Measurements from ENCODE around the gene TEAD1.

- no peak for TF ChIP-seq CTCF (conservative IDR thresholded peaks at IDR 0.05)
- no peak for TF ChIP-seq ZFX (IDR thresholded peaks at IDR 0.05)
Measured at GRCh38 chr11:12764187-12764914, 90.1 kb downstream of the TEAD1 start.
